ENCODE data around the gene DDX17.

DNA sequence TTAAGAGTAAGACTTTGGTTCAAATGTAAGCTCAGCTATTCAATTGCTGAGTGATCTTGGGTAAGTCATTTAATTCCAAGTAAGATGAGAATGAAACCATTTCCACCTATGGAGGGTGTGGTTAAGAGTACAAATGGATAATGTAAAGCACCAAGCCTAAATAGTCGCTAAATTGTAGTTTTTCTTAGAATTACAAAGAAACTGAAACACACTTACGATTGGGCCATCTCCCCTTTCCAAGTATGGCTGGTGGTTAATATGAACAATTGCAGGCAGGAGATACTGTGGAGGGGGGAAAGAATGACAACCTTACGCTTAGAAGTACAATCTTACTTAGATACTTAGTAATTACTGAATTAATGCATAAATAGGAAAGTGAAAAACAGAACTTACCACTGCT lies 8.2 kb downstream of the DDX17 start:
- TF ChIP-seq, protein P1, sequence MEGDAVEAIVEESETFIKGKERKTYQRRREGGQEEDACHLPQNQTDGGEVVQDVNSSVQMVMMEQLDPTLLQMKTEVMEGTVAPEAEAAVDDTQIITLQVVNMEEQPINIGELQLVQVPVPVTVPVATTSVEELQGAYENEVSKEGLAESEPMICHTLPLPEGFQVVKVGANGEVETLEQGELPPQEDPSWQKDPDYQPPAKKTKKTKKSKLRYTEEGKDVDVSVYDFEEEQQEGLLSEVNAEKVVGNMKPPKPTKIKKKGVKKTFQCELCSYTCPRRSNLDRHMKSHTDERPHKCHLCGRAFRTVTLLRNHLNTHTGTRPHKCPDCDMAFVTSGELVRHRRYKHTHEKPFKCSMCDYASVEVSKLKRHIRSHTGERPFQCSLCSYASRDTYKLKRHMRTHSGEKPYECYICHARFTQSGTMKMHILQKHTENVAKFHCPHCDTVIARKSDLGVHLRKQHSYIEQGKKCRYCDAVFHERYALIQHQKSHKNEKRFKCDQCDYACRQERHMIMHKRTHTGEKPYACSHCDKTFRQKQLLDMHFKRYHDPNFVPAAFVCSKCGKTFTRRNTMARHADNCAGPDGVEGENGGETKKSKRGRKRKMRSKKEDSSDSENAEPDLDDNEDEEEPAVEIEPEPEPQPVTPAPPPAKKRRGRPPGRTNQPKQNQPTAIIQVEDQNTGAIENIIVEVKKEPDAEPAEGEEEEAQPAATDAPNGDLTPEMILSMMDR (conservative IDR thresholded peaks at IDR 0.05 in 1 of 2, IDR thresholded peaks at IDR 0.05 in 1 of 2; ENCODE audit: extremely low read depth in 1 of 2, insufficient read depth in 1 of 2, low read depth in 1 of 2, low read length in 2 of 2): no peak
- TF ChIP-seq EZH2 (IDR thresholded peaks at IDR 0.05; ENCODE audit: borderline replicate concordance, low read length): no peak
